ENCODE measurements around the gene DEDD.

DNA sequence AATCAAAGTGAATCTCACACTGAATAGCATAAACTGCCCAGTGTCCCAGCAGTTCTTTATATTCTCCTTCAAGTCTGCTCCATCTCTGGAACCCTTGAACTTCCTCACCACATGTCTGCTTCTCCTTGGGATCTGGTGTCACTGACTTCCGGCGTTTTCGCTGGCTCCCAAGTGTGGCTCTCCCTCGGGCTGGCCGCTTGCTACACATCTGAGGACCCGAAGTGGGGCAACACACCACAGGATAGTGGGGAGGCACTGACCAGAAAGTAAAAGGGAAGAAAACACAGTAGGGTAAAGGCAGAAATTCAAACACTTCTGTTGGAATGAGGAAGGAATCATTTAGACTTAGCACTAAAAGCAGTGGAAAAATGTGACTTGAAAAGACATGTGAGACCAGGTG, 9.5 kb downstream of the DEDD start:
- TF ChIP-seq, protein P1, sequence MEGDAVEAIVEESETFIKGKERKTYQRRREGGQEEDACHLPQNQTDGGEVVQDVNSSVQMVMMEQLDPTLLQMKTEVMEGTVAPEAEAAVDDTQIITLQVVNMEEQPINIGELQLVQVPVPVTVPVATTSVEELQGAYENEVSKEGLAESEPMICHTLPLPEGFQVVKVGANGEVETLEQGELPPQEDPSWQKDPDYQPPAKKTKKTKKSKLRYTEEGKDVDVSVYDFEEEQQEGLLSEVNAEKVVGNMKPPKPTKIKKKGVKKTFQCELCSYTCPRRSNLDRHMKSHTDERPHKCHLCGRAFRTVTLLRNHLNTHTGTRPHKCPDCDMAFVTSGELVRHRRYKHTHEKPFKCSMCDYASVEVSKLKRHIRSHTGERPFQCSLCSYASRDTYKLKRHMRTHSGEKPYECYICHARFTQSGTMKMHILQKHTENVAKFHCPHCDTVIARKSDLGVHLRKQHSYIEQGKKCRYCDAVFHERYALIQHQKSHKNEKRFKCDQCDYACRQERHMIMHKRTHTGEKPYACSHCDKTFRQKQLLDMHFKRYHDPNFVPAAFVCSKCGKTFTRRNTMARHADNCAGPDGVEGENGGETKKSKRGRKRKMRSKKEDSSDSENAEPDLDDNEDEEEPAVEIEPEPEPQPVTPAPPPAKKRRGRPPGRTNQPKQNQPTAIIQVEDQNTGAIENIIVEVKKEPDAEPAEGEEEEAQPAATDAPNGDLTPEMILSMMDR (IDR thresholded peaks at IDR 0.05; ENCODE audit: low read depth, low read length), result no peak
- no peak for TF ChIP-seq POLR2A (IDR thresholded peaks at IDR 0.05; ENCODE audit: extremely low read depth, insufficient read length)
- TF ChIP-seq MYC (IDR thresholded peaks at IDR 0.05; ENCODE audit: low read depth, low read length), result no peak
- TF ChIP-seq, protein P2, sequence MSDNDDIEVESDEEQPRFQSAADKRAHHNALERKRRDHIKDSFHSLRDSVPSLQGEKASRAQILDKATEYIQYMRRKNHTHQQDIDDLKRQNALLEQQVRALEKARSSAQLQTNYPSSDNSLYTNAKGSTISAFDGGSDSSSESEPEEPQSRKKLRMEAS (IDR thresholded peaks at IDR 0.05; ENCODE audit: low read depth, low read length), result no peak

Data from NB4 (cell line).